ENCODE measurements around the gene MAPKAP1. TPM values are rescaled to one million over a fixed set of nuclear protein-coding genes. Genes with fewer than 3 reads are reported as not detected.

The MAPKAP1 gene
- total and polyA plus RNA-seq, 9 of the 15 experiments (the other 6 are each of a cell fraction or from before 2014, with no cell fraction given): 2.6 to 82.1 (median 61.1) TPM

DNA sequence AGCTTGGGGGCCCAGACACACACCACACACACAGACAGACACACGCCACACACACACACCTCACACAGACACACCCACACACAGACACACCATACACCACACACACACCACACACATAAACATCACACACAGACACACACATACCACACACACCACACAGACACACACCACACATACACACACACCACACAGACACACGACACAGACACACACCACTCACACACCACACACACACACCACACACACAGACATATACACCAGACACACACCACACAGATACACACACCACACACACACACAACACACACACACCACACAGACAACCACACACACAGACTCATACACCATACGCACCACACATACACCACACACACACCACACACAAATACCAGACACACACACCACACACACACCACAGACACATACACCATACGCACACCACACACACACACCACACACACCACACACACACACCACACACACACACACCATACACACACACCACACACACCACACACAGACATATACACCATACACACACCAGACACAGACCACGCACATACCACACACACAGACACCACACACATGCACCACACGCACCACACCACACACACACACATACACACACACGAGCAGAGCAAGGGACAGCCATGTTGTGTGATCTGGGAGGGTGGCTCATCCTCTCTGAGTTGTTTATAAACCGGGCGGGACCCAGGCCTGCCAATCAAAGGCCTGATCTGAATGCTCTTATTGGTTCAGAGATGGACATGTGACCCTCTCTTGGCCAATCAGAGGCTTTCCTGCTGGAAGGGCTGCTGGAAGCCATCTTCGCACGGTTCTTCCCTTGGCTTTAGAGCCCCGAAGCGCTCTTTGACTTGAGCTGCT is 297.1 kb downstream of the MAPKAP1 start (continued):
- TF ChIP-seq ZNF124 (CRISPR knock-in tag; IDR thresholded peaks at IDR 0.05) (no peak), PPARD (CRISPR knock-in tag; IDR thresholded peaks at IDR 0.05) (no peak), NR2F6 (CRISPR knock-in tag; IDR thresholded peaks at IDR 0.05) (no peak), ZNF224 (CRISPR knock-in tag; IDR thresholded peaks at IDR 0.05) (no peak), PKNOX1 (IDR thresholded peaks at IDR 0.05) (peak; percentile 99), SRSF3 (IDR thresholded peaks at IDR 0.05; ENCODE audit: insufficient read depth, low read length) (no peak), ID3 (CRISPR knock-in tag; IDR thresholded peaks at IDR 0.05) (no peak), ID3 (tag; IDR thresholded peaks at IDR 0.05) (no peak), SRSF7 (optimal IDR thresholded peaks at IDR 0.05; ENCODE audit: low read depth, low read length) (no peak), BMI1 (IDR thresholded peaks at IDR 0.05; ENCODE audit: low read length) (no peak), SNRNP70 (optimal IDR thresholded peaks at IDR 0.05; ENCODE audit: low read depth, low read length) (no peak), CBX8 (IDR thresholded peaks at IDR 0.05; ENCODE audit: borderline replicate concordance, extremely low read depth, low read depth, low read length, poor library complexity, severe bottlenecking) (no peak), PREB (CRISPR knock-in tag; IDR thresholded peaks at IDR 0.05) (no peak), SMARCC2 (IDR thresholded peaks at IDR 0.05; ENCODE audit: low read depth) (no peak), ZNF232 (CRISPR knock-in tag; IDR thresholded peaks at IDR 0.05) (no peak), EP300 (IDR thresholded peaks at IDR 0.05; ENCODE audit: low read length) (no peak), ZNF165 (CRISPR knock-in tag; IDR thresholded peaks at IDR 0.05; ENCODE audit: borderline replicate concordance) (no peak)
- TF ChIP-seq, protein P1, sequence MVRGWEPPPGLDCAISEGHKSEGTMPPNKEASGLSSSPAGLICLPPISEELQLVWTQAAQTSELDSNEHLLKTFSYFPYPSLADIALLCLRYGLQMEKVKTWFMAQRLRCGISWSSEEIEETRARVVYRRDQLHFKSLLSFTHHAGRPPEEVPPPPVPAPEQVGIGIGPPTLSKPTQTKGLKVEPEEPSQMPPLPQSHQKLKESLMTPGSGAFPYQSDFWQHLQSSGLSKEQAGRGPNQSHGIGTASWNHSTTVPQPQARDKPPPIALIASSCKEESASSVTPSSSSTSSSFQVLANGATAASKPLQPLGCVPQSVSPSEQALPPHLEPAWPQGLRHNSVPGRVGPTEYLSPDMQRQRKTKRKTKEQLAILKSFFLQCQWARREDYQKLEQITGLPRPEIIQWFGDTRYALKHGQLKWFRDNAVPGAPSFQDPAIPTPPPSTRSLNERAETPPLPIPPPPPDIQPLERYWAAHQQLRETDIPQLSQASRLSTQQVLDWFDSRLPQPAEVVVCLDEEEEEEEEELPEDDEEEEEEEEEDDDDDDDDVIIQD (CRISPR knock-in tag; IDR thresholded peaks at IDR 0.05): no peak
- TF ChIP-seq, protein P2, sequence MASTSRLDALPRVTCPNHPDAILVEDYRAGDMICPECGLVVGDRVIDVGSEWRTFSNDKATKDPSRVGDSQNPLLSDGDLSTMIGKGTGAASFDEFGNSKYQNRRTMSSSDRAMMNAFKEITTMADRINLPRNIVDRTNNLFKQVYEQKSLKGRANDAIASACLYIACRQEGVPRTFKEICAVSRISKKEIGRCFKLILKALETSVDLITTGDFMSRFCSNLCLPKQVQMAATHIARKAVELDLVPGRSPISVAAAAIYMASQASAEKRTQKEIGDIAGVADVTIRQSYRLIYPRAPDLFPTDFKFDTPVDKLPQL (IDR thresholded peaks at IDR 0.05; ENCODE audit: extremely low read depth, insufficient read length): no peak

All from K562 (cell line).